Testis (tissue), 5 donors: Measurements from ENCODE around the gene PEX11B. TPM values are rescaled to one million over a fixed set of nuclear protein-coding genes. Genes with fewer than 3 reads are reported as not detected.

ENCODE experiments used
- DNase-seq: peaks from one replicate; pipeline ENCODE4 v3.0.0-alpha.2; 2019
- H3K27ac ChIP-seq, 2 donors: fragments of 200-600 bp; sonication (generic); one replicate each; pipeline ENCODE4 v1.5.1; 2019
- H3K27me3 ChIP-seq: fragments of 200-600 bp; sonication (generic); one replicate; pipeline ENCODE4 v1.5.1; 2019
- H3K36me3 ChIP-seq: fragments of 200-600 bp; sonication (generic); one replicate; pipeline ENCODE4 v1.5.1; 2017; ENCODE audit warnings: low read depth; ENCODE audit errors: missing control alignments
- H3K4me1 ChIP-seq: fragments of 200-600 bp; sonication (generic); one replicate; pipeline ENCODE4 v1.5.1; 2019
- H3K4me3 ChIP-seq, 2 donors: fragments of 200-600 bp; sonication (generic); one replicate each; pipeline ENCODE4 v1.5.1; 2017 to 2019
- H3K9me3 ChIP-seq: fragments of 200-600 bp; sonication (generic); one replicate; pipeline ENCODE4 v1.5.1; 2017
- CTCF ChIP-seq, 3 experiments: fragments of 450-650 bp in 2 of 3; fragments of 200-600 bp in 1 of 3; sonication (generic) in 1 of 3; IDR thresholded peaks; one replicate each; pipeline ENCODE4 v1.5.1; 2016 to 2019; ENCODE audit warnings: antibody characterized with exemption in 3 of 3, mild to moderate bottlenecking in 2 of 3, moderate library complexity in 1 of 3
- POLR2A ChIP-seq: fragments of 450-650 bp; IDR thresholded peaks from one replicate; pipeline ENCODE4 v1.6.1; 2017; ENCODE audit warnings: antibody characterized with exemption, mild to moderate bottlenecking, moderate library complexity
- WGBS, 2 donors: methylation state at CpG; one replicate each; pipeline ENCODE4 v1.1.5; 2018; 5-methylcytosine and 5-hydroxymethylcytosine counted together
- intact Hi-C: fragments of 100-400 bp; cut with DNase I; formaldehyde crosslinking; loops from one replicate; pipeline ENCODE4 v1.15.1; 2023; ENCODE audit warnings: low total_unique reads
- long read RNA-seq, 2 donors: transcript quantifications; one replicate each; lab custom pipeline, GENCODE V29; 2026
- polyA plus RNA-seq: library from polyadenylated mRNA; stranded (reverse); fragments of 350-450 nt; fragmentation: Illumina TruSeq; extraction: RNeasy Lipid Tissue Mini Kit (QIAGEN cat#74804); gene quantifications from one replicate; pipeline ENCODE4 v1.2.3, GENCODE V29; 2014; ENCODE audit warnings: low read depth, low replicate concordance; ENCODE audit not compliant: insufficient read depth
- total RNA-seq, 2 donors: library from RNA; depleted of rRNA; stranded (reverse); fragments of >200 nt; gene quantifications; one replicate each; pipeline ENCODE4 v1.2.3, GENCODE V29; 2016

The PEX11B gene
- total RNA-seq (10 to 100 TPM; 42.1 to 42.7 TPM), polyA plus RNA-seq (54.8 TPM)
- long read RNA-seq, donor 1, transcript PEX11B-201 (4 exons, 1,740 nt) = major isoform, 19 of 19 reads
- long read RNA-seq, donor 1, partial matches to known transcripts = 0 of 19 reads
- long read RNA-seq, donor 1, other reads (novel, unspliced or antisense) = 0 of 19 reads
- long read RNA-seq, donor 2, transcript PEX11B-201 (4 exons, 1,740 nt) = major isoform, 17 of 29 reads
- long read RNA-seq, donor 2, partial matches to known transcripts = 12 of 29 reads
- long read RNA-seq, donor 2, other reads (novel, unspliced or antisense) = 0 of 29 reads

GRCh38 chr1:145918144-145918991, at the start of gene PEX11B:
TSS of gene PEX11B (minus strand) at chr1:145918717. CDS start at chr1:145918688, 29 bp downstream.
- peak within 1 kb of the TSS; percentile 88 to 92 for H3K4me3 ChIP-seq
- 0 to 1% methylated on average over 35 to 51 of the region's 51 CpGs for WGBS, 2 donors
- H3K9me3 ChIP-seq = no peaks in the 10 kb centered on the region
- peak within 1 kb of the TSS; percentile 80 to 88 for H3K27ac ChIP-seq
- H3K4me1 ChIP-seq = peaks cover 23% of the 10 kb centered on the region
- no peaks in the 10 kb centered on the region for H3K27me3 ChIP-seq
- DNase-seq = peak; percentile 94
- TF ChIP-seq POLR2A (no peak), CTCF (IDR thresholded peaks at IDR 0.05) (peak in 1 of 3 experiments; percentile 7)
- intact Hi-C loops = no loop called here
- H3K36me3 ChIP-seq = no peaks in the 10 kb centered on the region

- Histone ChIP-seq H3K4me3 (no peak overlapping the region), H3K27ac (no peak overlapping the region), H3K27me3 (no peaks in the 10 kb centered on the region), H3K36me3 (no peaks in the 10 kb centered on the region), H3K9me3 (no peaks in the 10 kb centered on the region), H3K4me1 (peaks cover 15% of the 10 kb centered on the region)
- TF ChIP-seq POLR2A = no peak
- no peak for TF ChIP-seq CTCF (IDR thresholded peaks at IDR 0.05)
- 90 to 100% methylated on average over 2 of the region's 2 CpGs for WGBS, 2 donors
- DNase-seq = no peak
- intact Hi-C loops = no loop called here
Observed at GRCh38 chr1:145967288-145967687, 48.8 kb upstream of the PEX11B start.

- Histone ChIP-seq H3K27ac (peak overlapping the region; percentile 80 to 81), H3K36me3 (no peaks in the 10 kb centered on the region), H3K9me3 (no peaks in the 10 kb centered on the region), H3K27me3 (no peaks in the 10 kb centered on the region), H3K4me3 (peak overlapping the region; percentile 49 to 76), H3K4me1 (peaks cover 23% of the 10 kb centered on the region)
- DNase-seq = no peak
- WGBS, 2 donors = 0 to 1% methylated on average over 5 of the region's 5 CpGs
- intact Hi-C loops = no loop called here
- TF ChIP-seq CTCF (IDR thresholded peaks at IDR 0.05) = no peak
- TF ChIP-seq POLR2A = no peak
Observed at GRCh38 chr1:145965119-145965744, 46.7 kb upstream of the PEX11B start.

GRCh38 chr1:145964328-145965118, 46.0 kb upstream of the PEX11B start, which contains the start of the genes ANKRD34A and POLR3GL:
TSS of gene ANKRD34A (minus strand) at chr1:145964575. CDS start at chr1:145961759, 2,816 bp downstream.
TSS of gene POLR3GL (plus strand) at chr1:145964690. CDS start at chr1:145974866, 10,176 bp downstream.
- peak; percentile 99 for DNase-seq
- TF ChIP-seq CTCF (IDR thresholded peaks at IDR 0.05) (no peak), POLR2A (peak; percentile 87)
- Histone ChIP-seq H3K4me3 (peak within 1 kb of the TSS; percentile 49 to 76), H3K27ac (peak within 1 kb of the TSS; percentile 80 to 81), H3K36me3 (no peaks in the 10 kb centered on the region), H3K4me1 (peaks cover 23% of the 10 kb centered on the region), H3K27me3 (no peaks in the 10 kb centered on the region), H3K9me3 (no peaks in the 10 kb centered on the region)
- 1% methylated on average over 27 to 37 of the region's 37 CpGs for WGBS, 2 donors
- intact Hi-C loops = no loop called here
